ENCODE results near the gene SEMA4B.

GRCh38 chr15:90266061-90266431 is 64.9 kb downstream of the SEMA4B start:
- TF ChIP-seq POLR2AphosphoS5 (IDR thresholded peaks at IDR 0.05; ENCODE audit: low read depth, low read length) = no peak
- no peak for TF ChIP-seq POU2F2 (IDR thresholded peaks at IDR 0.05; ENCODE audit: low read depth, low read length)
- no peak for TF ChIP-seq POLR2A (IDR thresholded peaks at IDR 0.05; ENCODE audit: low read depth, low read length)
- no peak for TF ChIP-seq TAF1 (IDR thresholded peaks at IDR 0.05; ENCODE audit: low read depth, low read length)
